ENCODE measurements around the gene BANF2.

BANF2 gene

DNA sequence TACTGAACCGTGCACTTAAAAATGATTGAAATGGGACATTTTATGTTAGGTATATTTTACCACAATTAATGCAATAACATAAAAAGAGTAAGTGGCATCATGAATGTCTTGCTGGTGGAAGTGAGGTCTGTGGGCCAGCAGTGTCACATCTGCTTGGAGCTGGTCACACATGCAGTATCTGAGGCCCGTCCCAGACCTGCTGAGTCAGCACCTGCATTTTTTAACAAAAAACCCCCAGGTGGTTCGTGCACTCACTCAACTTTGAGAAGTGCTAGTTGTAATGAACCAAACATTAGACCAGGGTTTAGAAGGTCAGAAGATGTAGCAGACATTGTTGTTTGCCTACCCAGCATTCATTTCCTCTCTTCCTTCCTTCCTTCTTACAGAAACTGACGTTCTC lies 21.0 kb downstream of the BANF2 start:
- H3K79me1 ChIP-seq (replicated peaks; ENCODE audit: low read length, poor library complexity, severe bottlenecking), result no peaks in the 10 kb centered on the region
- H2AFZ ChIP-seq (ENCODE audit: low read depth, low read length), result no peak overlapping the region
- no peak overlapping the region for H3K9ac ChIP-seq (ENCODE audit: low read length)
- H3K23ac ChIP-seq (ENCODE audit: low read length in 2 of 2), result no peak overlapping the region
- H3K4me3 ChIP-seq (ENCODE audit: insufficient read depth in 1 of 2, low read depth in 1 of 2, low read length in 2 of 2), result no peak overlapping the region
- no peaks in the 10 kb centered on the region for H3K4me1 ChIP-seq (ENCODE audit: control insufficient read depth, insufficient read depth, low read depth, low read length)
- H3K18ac ChIP-seq (ENCODE audit: low read depth in 1 of 2, low read length in 2 of 2), result no peak overlapping the region
- H2BK12ac ChIP-seq (ENCODE audit: low read length in 2 of 2), result no peak overlapping the region
- no peak overlapping the region for H4K91ac ChIP-seq (ENCODE audit: low read length)
- H2BK120ac ChIP-seq (ENCODE audit: low read depth, low read length), result no peak overlapping the region
- H3K36me3 ChIP-seq (ENCODE audit: control insufficient read depth in 1 of 2, insufficient read depth in 2 of 2, low read depth in 1 of 2, low read length in 2 of 2), result no peaks in the 10 kb centered on the region
- 83% methylated on average over 4 of the region's 4 CpGs for WGBS
- H3K9me3 ChIP-seq (ENCODE audit: control insufficient read depth, low read length), result no peaks in the 10 kb centered on the region
- no peak overlapping the region for H3K14ac ChIP-seq (ENCODE audit: low read length in 2 of 2)
- H3K4ac ChIP-seq (ENCODE audit: low read depth in 1 of 2, low read length in 2 of 2), result no peak overlapping the region
- H2AK5ac ChIP-seq (ENCODE audit: low read length, severe bottlenecking), result no peak overlapping the region
- H2BK5ac ChIP-seq (ENCODE audit: low read depth, low read length, poor library complexity, severe bottlenecking), result no peak overlapping the region
- no peak overlapping the region for H2BK15ac ChIP-seq (ENCODE audit: low read depth, poor library complexity, severe bottlenecking)
- no peak overlapping the region for H3K27ac ChIP-seq (ENCODE audit: low read length, poor library complexity, severe bottlenecking)
- no peak overlapping the region for H3K4me2 ChIP-seq (ENCODE audit: low read length, poor library complexity, severe bottlenecking)
- peaks cover 12 to 31% of the 10 kb centered on the region in 2 experiments for H3K27me3 ChIP-seq (ENCODE audit: control insufficient read depth in 1 of 2, insufficient read depth in 1 of 2, low read length in 2 of 2)
- no peak for DNase-seq
- no peak overlapping the region for H4K8ac ChIP-seq (ENCODE audit: low read length)

GRCh38 chr20:17721802-17722486 lies 22.2 kb downstream of the BANF2 start:
- Histone ChIP-seq H2BK5ac (ENCODE audit: low read depth, low read length, poor library complexity, severe bottlenecking) (no peak overlapping the region), H3K9me3 (ENCODE audit: control insufficient read depth, low read length) (no peaks in the 10 kb centered on the region), H3K4me2 (ENCODE audit: low read length, poor library complexity, severe bottlenecking) (no peak overlapping the region), H3K4me3 (ENCODE audit: insufficient read depth in 1 of 2, low read depth in 1 of 2, low read length in 2 of 2) (no peak overlapping the region), H3K18ac (ENCODE audit: low read depth in 1 of 2, low read length in 2 of 2) (no peak overlapping the region), H3K23ac (ENCODE audit: low read length in 2 of 2) (no peak overlapping the region), H4K8ac (ENCODE audit: low read length) (no peak overlapping the region), H3K36me3 (ENCODE audit: control insufficient read depth in 1 of 2, insufficient read depth in 2 of 2, low read depth in 1 of 2, low read length in 2 of 2) (no peaks in the 10 kb centered on the region), H3K9ac (ENCODE audit: low read length) (no peak overlapping the region), H4K91ac (ENCODE audit: low read length) (no peak overlapping the region), H2BK120ac (ENCODE audit: low read depth, low read length) (no peak overlapping the region), H3K27me3 (ENCODE audit: control insufficient read depth in 1 of 2, insufficient read depth in 1 of 2, low read length in 2 of 2) (peaks cover 12 to 32% of the 10 kb centered on the region in 2 experiments), H3K79me1 (replicated peaks; ENCODE audit: low read length, poor library complexity, severe bottlenecking) (no peaks in the 10 kb centered on the region), H3K4ac (ENCODE audit: low read depth in 1 of 2, low read length in 2 of 2) (no peak overlapping the region), H2BK15ac (ENCODE audit: low read depth, poor library complexity, severe bottlenecking) (no peak overlapping the region), H2BK12ac (ENCODE audit: low read length in 2 of 2) (no peak overlapping the region), H3K27ac (ENCODE audit: low read length, poor library complexity, severe bottlenecking) (no peak overlapping the region), H3K4me1 (ENCODE audit: control insufficient read depth, insufficient read depth, low read depth, low read length) (no peaks in the 10 kb centered on the region), H2AK5ac (ENCODE audit: low read length, severe bottlenecking) (no peak overlapping the region), H2AFZ (ENCODE audit: low read depth, low read length) (no peak overlapping the region), H3K14ac (ENCODE audit: low read length in 2 of 2) (no peak overlapping the region)
- 55% methylated on average over 6 of the region's 6 CpGs for WGBS
- DNase-seq, result no peak

DNA sequence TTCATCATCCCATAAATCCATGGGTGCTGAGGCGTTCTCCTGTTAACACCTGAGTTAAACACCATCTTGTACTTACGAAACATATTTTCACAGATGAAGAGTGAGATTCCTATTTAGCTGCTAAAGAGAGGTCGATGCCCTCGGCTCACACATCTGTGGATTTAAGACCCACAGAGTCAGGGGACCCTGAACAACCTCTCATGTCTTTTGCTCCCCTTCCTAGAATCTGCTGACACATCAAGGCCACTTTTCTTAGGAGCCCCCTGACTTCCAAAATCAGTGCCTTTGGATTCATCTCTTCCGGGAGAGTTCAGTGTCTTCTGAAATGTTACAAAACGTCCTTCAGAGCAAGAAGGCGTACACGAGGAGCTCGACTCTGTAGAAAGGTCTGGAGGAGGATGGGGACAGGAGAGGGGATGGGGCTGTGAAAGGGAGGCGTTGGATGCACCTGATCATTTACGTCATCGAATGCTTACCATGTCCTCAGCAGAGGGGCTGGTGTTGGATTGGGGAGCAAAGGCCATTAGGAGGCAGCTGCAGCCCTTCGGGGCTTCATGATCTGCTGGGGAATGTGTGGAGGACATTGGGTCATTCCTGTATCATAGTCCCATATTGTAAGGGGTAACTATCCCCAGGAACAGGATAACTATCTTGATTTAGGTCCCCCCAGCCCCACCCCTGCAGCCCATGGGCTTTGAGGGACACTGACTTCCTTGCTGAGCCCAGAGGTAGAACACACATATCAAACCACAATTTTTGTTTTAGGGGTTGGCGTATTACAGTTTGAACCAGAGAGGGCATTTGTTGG lies 22.9 kb downstream of the BANF2 start:
- Histone ChIP-seq H4K8ac (ENCODE audit: low read length) (no peak overlapping the region), H2BK5ac (ENCODE audit: low read depth, low read length, poor library complexity, severe bottlenecking) (no peak overlapping the region), H3K4ac (ENCODE audit: low read depth in 1 of 2, low read length in 2 of 2) (no peak overlapping the region), H2AFZ (ENCODE audit: low read depth, low read length) (no peak overlapping the region), H4K91ac (ENCODE audit: low read length) (no peak overlapping the region), H2AK5ac (ENCODE audit: low read length, severe bottlenecking) (no peak overlapping the region), H3K9me3 (ENCODE audit: control insufficient read depth, low read length) (no peaks in the 10 kb centered on the region), H3K14ac (ENCODE audit: low read length in 2 of 2) (no peak overlapping the region), H3K18ac (ENCODE audit: low read depth in 1 of 2, low read length in 2 of 2) (no peak overlapping the region), H3K27ac (ENCODE audit: low read length, poor library complexity, severe bottlenecking) (no peak overlapping the region), H3K23ac (ENCODE audit: low read length in 2 of 2) (no peak overlapping the region), H3K9ac (ENCODE audit: low read length) (no peak overlapping the region), H3K4me2 (ENCODE audit: low read length, poor library complexity, severe bottlenecking) (no peak overlapping the region), H2BK12ac (ENCODE audit: low read length in 2 of 2) (no peak overlapping the region), H3K36me3 (ENCODE audit: control insufficient read depth in 1 of 2, insufficient read depth in 2 of 2, low read depth in 1 of 2, low read length in 2 of 2) (no peaks in the 10 kb centered on the region), H3K79me1 (replicated peaks; ENCODE audit: low read length, poor library complexity, severe bottlenecking) (no peaks in the 10 kb centered on the region), H2BK15ac (ENCODE audit: low read depth, poor library complexity, severe bottlenecking) (no peak overlapping the region), H3K4me3 (ENCODE audit: insufficient read depth in 1 of 2, low read depth in 1 of 2, low read length in 2 of 2) (no peak overlapping the region), H2BK120ac (ENCODE audit: low read depth, low read length) (no peak overlapping the region), H3K27me3 (ENCODE audit: control insufficient read depth in 1 of 2, insufficient read depth in 1 of 2, low read length in 2 of 2) (peaks cover 12 to 32% of the 10 kb centered on the region in 2 experiments), H3K4me1 (ENCODE audit: control insufficient read depth, insufficient read depth, low read depth, low read length) (no peaks in the 10 kb centered on the region)
- 88% methylated on average over 13 of the region's 14 CpGs for WGBS
- DNase-seq, result no peak

- no peaks in the 10 kb centered on the region for H3K79me1 ChIP-seq (replicated peaks; ENCODE audit: low read length, poor library complexity, severe bottlenecking)
- H4K8ac ChIP-seq (ENCODE audit: low read length), result no peak overlapping the region
- H4K91ac ChIP-seq (ENCODE audit: low read length), result no peak overlapping the region
- no peak overlapping the region for H2BK5ac ChIP-seq (ENCODE audit: low read depth, low read length, poor library complexity, severe bottlenecking)
- H2BK15ac ChIP-seq (ENCODE audit: low read depth, poor library complexity, severe bottlenecking), result no peak overlapping the region
- H3K27ac ChIP-seq (ENCODE audit: low read length, poor library complexity, severe bottlenecking), result no peak overlapping the region
- H3K9ac ChIP-seq (ENCODE audit: low read length), result no peak overlapping the region
- no peak overlapping the region for H2BK120ac ChIP-seq (ENCODE audit: low read depth, low read length)
- peaks cover 12 to 36% of the 10 kb centered on the region in 2 experiments for H3K27me3 ChIP-seq (ENCODE audit: control insufficient read depth in 1 of 2, insufficient read depth in 1 of 2, low read length in 2 of 2)
- H3K4me2 ChIP-seq (ENCODE audit: low read length, poor library complexity, severe bottlenecking), result no peak overlapping the region
- DNase-seq, result no peak
- no peak overlapping the region for H3K4ac ChIP-seq (ENCODE audit: low read depth in 1 of 2, low read length in 2 of 2)
- no peak overlapping the region for H2AFZ ChIP-seq (ENCODE audit: low read depth, low read length)
- no peak overlapping the region for H2BK12ac ChIP-seq (ENCODE audit: low read length in 2 of 2)
- H3K23ac ChIP-seq (ENCODE audit: low read length in 2 of 2), result no peak overlapping the region
- 95% methylated on average over 4 of the region's 5 CpGs for WGBS
- no peak overlapping the region for H2AK5ac ChIP-seq (ENCODE audit: low read length, severe bottlenecking)
- no peaks in the 10 kb centered on the region for H3K4me1 ChIP-seq (ENCODE audit: control insufficient read depth, insufficient read depth, low read depth, low read length)
- no peak overlapping the region for H3K14ac ChIP-seq (ENCODE audit: low read length in 2 of 2)
- no peaks in the 10 kb centered on the region for H3K36me3 ChIP-seq (ENCODE audit: control insufficient read depth in 1 of 2, insufficient read depth in 2 of 2, low read depth in 1 of 2, low read length in 2 of 2)
- no peak overlapping the region for H3K18ac ChIP-seq (ENCODE audit: low read depth in 1 of 2, low read length in 2 of 2)
- H3K9me3 ChIP-seq (ENCODE audit: control insufficient read depth, low read length), result no peaks in the 10 kb centered on the region
- no peak overlapping the region for H3K4me3 ChIP-seq (ENCODE audit: insufficient read depth in 1 of 2, low read depth in 1 of 2, low read length in 2 of 2)
Observed at GRCh38 chr20:17723301-17723691, 23.5 kb downstream of the BANF2 start.

All from mesenchymal stem cell (in vitro differentiated cells and primary cell).